HG03175 (cell line): ENCODE data around the gene MTAP.
"Not testable (repeated sequence)": the region's sequence is repeated elsewhere in the genome, so short reads cannot be mapped to it uniquely, and the experiment has no call there.

Experiments
- ATAC-seq: cut with Tn5 transposase; IDR thresholded peaks from one replicate; pipeline ENCODE4 v1.9.1; 2021; ENCODE audit warnings: mild to moderate bottlenecking, moderate library complexity; ENCODE audit not compliant: unreplicated experiment

The MTAP gene

DNA sequence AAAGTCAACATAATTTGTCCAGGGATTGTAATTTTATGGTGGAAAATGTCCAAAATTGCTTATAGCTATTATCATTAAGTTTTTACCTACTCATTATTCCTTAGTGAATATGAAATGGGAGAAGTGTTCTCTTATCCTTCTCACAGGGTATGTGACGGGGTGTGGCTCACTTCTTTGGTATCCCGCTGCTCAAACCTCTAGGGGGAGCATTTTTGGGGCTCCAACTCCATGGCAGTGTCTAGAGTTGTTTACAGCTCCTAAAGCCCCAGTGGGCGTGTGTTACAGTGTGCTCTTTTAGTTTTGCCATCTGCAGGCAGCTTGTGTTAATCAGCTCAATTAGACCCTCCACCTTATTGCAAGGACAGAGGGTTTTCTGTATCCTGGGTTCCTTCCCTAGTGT, 102.3 kb downstream of the MTAP start:
- ATAC-seq: no peak

DNA sequence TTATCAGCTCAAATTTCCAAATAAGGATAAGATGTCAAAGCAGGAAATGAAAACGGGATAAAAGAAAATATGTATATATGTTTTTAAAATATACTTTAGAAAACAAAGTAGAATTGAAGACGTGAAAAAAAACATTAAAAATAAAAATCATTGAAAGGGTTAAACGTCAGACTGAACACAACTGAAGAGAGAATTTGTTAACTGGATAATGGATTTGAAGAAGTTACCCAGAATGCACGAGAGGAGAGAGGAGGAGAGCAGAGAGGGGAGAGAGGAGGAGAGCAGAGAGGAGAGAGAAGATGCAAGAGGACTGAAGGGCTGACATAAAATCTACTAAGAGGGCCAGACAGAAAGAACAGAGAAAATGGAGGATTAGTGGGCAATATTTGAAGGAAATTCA, 103.8 kb downstream of the MTAP start:
- ATAC-seq: no peak

DNA sequence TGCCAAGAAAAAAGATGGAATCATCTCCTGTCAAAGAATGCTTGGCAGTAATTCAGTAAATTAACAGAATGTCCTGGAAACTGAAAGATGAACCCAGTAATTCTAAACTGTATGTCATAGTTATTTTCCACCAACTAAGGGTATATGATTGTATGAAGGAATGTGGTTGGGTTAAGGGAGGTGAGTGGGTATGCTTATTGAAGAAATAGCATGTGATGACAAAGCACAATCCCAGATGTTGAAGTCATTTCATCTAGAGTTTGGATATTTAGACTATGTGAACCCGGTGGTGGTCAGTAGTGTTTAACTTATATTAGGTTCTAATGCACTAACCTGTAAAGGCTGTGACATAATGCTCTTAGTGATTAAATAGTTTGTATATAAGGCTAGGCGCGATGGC, 104.4 kb downstream of the MTAP start:
- ATAC-seq: no peak

DNA sequence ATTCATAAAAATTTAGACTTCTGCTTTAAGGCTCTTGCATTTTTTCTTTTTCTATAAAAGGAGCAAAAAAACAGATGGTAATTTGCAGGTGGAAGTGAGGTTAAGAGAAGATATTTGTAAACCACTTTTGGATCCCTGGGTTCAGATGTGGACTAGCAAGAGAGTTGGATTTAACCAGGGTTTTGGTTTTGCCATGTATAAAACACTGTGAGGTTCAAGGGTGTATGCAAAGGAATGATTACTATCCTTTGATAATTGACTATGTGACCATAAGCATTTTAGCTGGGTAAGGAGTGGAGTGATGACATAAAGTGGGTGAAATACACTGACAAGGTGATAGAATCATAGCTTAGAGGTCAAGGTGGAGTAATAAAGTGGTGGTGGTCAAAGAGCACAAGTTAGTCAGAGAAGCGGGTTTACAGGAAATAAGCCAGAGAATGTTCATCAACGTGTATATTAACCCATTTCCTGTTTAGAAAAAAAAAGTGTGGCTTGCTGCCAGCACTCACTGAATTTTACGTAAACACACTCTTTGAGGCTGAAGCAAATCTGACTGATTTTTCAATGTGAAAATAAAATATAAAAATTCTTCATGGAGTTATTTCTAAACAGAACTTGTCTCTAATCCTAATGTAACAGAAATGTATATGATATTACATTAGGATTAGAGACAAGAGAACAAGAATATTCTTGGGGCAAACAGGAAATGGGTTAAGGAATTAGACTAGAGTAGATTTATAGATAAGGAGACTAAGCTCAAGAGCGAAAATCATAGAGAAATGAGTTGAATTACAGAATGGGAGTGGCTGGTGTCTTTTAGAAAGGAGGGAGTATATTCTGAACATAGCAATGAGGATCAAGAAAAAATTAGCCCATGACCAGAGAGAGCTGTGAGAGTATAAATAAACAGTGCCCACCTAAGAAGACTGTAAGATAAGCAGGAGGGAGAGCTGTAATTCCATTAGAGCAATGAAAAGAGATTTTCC, 117.2 kb downstream of the MTAP start:
- ATAC-seq: peak; percentile 90

DNA sequence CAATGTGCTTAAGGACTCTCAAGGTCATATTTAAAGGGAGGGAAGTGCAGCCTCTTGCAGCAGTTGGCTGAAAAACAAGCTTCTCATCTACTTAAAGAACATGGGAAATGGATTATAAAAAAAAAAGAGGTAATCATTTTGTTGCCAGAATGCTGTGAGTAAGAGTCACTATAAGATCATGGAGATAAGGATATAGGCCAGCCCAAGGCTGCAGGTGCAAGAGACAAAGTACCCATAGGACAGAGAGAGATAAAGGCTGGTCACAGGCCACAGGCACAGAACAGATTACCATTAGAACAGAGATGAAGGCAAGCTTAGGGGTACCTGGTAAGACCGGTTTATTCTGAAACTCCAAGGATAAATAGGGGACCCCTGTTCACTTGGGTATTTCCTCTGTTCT, 121.3 kb downstream of the MTAP start:
- no peak for ATAC-seq

DNA sequence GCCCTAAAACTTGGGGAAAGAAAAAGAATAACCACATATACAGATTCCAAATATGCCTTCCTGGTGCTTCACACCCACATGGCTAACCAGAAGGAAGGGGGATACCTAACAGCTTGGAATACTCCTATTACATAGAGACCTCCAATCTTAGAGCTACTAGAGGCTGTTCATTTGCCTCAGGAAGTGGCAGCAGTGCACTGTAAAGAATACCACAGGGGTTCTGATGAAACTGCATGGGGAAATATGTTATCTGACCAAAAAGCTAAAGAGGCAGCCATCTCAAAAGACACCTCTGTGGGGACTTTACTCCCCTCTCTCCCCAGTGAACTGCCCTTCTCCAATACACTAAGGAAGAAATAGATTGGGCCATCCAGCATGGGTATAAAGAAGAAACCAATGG, 125.3 kb downstream of the MTAP start:
- no peak for ATAC-seq

DNA sequence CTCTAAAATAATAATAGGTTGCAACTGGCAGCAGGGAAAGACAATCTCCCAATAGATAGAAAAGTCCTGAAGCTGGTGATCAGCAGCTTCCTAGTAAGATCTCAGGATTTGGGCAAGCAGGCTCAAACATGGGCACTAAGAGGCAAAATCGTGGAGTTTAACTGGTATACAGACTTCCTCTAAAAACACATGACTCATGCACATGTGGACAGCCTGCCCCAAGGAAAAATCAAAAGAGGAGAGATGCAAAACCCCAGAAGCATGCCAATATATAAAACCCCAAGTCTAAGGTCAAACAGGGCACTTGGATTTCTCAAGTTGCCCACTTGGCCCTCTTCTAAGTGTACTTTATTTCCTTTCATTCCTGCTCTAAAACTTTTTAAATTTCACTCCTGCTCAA, 129.0 kb downstream of the MTAP start:
- no peak for ATAC-seq

DNA sequence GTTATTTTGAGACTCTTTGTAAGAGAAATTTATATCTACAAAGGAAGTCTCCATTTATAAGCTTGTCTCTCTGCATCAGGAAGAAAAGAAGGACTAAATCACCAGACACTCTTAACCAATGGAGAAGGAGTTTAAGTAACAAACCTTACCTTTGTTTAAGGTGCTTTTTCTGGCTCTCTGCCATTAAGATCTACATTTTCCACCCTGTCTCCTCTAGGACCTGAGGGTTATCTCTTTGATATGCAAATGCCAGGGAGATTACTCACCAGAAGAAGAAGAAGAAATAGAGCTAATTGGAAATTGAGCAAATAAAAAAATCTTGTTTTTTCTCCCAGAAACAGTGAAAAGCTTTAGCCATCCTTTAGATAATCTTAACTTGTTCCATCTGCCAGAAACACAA, 130.8 kb downstream of the MTAP start:
- ATAC-seq: no peak

DNA sequence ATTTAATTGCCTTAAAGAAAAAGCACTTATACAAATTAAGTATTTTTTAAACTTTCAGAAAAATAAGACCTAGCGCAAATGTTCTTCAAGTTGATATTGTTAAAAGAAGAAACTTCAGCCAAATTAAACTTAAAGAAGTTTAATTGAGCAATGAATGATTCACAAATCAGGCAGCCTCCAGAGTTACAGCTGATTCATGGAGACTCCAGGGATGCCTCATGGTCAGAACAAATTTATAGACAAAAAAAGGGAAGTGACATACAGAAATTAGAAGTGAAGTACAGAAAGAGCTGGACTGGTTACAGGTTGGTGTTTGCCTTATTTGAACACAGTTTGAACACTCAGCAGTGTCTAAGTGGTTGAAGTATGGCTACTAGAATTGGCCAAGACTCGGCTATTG, 131.4 kb downstream of the MTAP start:
- ATAC-seq: no peak

DNA sequence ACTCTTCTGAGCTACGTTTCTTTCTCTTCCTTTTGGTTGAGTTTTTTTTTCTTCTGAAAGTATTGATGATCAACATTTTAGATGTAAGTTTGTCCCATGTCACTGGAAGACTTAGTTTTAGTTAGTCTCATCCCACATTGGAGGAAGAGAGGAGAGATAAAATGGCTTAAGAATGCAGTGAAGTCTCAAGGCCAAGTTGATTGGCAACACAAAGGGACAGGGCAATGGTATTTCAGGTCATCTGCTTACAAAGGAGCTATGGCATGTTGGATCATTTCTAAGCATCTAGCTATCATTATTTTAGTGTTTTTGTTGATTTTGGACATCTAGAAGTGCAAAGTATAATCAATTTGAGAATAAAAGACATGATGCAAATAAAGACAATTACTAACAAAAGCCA, 133.2 kb downstream of the MTAP start:
- ATAC-seq: no peak

DNA sequence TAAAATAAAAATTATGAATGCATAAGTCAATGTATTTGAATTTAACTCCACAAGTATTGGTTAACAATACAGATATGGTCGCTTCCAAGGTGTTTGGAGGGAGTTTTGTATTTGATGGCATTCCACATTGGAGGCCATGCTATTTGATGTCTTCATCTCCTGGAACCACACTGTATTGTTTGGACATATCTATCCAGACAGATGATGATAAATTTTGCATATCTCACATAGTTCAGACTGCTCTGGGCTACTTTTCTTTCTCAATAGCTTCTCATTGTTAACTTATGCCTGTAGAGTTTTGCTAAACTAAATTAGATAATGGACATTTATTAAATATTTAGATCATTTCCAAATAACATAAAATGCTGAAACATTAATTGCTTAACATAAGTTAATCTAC, 133.7 kb downstream of the MTAP start:
- ATAC-seq: no peak

DNA sequence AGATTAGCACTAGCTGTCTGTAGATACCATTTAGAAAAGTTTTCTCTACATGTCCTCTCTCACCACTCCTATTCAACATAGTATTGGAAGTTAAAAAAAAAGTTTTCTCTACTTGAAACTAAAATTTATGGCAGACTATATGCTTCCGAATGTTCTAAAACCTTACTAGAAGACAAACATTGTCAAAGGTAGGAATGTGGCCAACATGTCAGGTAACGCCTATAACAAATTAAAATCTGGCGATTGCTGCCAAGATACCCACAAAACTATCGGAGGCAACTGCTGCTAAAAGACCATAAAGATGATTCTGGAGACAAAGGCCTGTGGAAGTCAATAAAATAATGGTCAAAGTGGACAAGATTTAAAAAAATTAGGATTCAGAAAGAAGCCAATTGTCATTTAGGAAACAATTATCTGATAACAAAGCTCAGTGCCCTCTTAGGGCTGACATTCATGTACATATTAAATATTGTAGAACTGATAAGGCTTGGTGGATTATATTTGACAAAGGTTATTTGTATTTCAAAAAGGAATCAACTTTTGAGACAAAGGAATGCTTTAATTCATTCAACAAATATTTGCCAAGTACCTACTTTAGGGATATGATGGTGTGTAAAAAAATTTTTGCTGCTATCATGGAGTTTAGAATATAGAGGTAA, 139.0 kb downstream of the MTAP start:
- ATAC-seq: no peak

DNA sequence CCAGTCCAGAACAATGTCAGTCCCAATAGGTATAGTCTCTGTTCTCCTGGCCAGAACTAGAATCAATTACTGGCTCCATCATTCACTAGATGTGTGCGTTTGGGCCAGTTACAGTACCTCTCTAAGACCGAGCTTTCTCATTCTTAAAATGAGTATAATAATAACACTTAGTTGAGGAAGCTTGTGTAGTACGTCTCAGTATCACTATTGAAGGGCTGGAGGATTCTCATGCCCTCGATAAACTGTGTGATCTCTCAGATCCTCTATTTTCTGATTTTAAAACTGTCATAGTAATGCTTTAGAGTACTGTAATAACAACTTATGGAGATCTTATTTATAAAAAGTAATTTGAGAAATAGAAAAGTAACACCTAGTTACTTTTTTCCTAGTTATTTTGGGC, 141.0 kb downstream of the MTAP start:
- ATAC-seq: peak; percentile 58

DNA sequence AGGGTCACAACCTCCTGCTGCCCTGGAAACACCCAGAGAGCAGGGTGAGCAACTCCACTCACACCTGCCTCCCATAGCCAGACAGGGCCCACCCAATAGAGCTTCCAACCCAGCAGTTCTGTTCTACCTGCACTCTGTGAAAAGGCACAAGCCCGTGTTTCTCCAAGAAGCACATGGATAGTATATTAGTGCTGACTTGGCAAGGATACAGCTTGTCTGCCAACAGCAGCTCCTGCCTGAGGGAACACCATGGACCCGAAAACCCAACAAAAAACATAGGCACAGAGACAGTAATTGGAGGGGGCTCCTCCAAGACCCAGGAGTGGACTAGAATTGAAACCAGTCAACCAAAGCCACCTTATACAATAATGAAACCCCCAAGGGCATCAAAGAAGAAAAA, 143.2 kb downstream of the MTAP start:
- ATAC-seq: no peak

DNA sequence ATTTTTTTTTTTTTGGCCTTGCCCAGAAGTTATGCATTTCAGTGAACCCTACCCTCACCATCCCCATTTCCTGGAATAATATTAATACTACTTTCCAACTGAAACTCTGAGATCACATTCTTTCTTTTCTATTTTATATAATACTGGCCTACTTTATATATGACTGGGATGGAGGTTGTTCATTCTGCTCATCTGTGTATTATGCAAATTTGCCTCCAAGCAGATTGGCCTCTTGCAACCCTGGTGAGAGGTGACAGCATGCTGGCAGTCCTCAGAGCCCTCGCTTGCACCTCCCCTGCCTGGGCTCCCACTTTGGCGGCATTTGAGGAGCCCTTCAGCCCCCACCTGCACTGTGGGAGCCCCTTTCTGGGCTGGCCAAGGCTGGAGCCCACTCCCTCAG, 156.4 kb downstream of the MTAP start:
- no peak for ATAC-seq

DNA sequence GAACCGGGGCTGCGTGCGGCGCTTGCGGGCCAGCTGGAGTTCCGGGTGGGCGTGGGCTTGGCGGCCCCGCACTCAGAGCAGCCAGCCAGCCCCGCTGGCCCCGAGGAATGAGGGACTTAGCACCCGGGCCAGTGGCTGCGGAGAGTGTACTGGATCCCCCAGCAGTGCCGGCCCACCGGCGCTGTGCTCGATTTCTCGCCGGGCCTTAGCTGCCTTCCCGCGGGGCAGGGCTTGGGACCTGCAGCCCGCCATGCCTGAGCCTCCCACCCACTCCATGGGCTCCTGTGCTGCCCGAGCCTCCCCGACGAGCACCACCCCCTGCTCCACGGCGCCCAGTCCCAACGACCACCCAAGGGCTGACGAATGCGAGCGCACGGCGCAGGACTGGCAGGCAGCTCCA, 156.8 kb downstream of the MTAP start:
- ATAC-seq: not testable (repeated sequence)

DNA sequence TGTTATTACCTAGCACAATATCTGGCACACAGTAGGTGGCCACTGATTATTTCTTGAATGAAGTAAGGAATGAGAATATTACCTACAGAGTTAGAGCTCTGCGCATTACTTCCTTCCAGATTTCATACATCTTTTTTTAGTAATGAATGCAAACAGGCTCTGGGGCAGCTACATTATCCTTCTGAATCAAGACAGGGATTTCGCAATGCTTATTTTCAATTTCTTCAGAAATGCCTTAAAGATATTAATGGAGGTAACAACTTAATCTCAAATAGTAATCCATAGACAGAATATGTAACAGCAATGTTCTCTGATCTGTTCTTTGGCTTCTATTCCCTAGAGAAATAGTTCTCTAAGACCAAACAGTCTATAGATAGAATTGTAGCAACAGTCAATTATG, 159.1 kb downstream of the MTAP start:
- ATAC-seq: no peak

DNA sequence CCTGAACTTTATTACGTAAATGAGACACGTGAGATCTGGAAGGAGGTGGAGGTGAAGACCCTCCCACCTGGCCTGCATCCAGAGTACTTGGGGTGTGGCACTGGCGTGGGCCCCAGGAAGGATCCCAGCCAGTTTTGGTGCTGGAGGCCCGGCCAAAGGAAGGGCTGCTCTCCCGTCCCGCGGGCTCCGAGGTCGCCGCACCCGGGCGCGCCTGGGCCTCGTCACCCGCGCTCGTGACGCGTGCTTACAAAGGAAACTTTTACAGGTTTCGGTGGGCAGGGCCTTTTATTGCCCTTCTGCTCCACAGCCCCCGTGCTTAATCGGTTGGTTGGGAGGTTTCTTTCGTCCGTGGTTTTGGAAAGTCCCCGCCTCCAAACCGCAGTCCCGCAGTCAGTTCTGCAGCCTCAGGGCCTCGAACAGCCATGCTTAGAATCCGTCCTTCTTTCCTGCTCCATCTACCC, 162.5 kb downstream of the MTAP start:
- ATAC-seq: peak; percentile 62

DNA sequence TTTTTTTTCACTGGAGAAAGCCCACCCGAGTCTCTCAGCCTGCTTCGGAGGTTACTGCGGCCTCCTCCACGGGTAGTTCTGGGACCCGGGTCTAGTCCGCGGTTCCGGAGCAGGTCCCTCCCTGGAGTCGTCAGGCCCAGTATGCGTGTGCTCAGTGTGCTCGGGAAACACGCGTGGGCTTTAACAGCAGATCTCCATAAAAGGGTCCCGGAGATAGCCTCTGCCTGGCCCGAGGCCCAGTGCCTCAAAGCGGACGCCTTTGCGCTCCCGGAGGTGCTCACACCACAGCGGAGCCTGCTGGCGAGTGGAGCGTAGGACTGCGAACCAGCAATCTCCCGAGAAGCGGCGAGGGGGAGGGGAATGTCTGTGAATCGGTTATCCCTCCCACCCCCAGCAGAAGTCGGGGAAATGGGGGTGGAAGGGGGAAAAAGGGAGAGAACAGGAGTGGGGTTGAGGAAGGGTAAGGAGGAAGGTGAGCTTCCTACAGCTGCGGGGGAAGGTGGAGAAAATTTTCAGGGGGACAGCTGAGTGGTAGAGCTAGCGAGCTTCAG, 163.0 kb downstream of the MTAP start:
- ATAC-seq: peak; percentile 81

DNA sequence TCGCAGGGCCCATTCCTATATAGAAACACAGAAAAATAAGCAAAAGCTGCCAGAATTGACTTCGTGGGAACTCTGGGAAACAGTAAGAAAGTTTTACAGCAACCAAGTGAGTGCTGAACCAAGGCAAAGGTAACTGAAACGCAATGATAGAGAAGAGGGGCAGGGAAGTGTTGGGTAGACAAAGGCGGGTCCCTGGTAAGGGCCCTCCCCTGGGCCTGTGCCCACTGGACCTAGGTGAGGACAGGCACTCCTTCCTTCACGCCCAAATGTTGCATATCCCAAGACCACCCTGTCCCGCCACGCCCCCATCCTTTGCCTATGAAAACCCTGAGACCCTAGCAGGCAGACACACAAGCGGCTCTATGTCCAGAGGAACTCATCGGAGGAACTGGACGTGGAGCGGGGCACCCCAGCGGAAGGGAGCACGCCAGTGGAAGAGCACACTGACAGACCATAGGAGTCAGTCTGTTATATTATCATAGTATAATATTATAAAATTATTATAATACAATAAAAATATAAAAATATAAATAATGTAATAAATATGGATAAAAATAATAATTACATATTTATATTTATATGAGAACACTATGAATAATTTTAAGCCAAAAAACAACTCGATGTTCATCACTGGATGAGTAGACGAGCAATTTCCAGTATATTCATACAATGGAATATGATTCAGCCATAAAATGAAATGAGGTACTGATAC, 163.9 kb downstream of the MTAP start:
- no peak for ATAC-seq

DNA sequence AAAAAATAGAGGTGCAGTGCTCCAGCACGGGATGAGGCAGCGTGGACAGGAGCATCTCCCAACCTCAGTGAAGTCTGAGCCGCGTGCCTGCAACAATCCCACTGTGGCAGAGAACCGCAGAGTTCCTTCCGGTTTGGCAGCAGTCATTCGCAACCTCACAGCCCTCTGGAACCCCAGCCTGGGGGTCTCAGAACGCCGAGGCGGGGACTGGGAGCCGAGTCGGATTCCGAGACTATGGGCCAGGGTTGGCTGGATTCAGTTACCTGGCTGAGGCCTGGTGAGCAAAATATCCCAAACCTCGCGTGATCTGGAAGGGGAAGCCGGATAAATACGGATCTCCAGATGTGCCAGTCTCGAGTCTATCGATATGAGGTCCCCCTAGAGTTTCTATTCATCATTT, 164.7 kb downstream of the MTAP start:
- ATAC-seq: no peak
